Panc1 (cell line): ENCODE results near the gene TRIM29. TPM values are rescaled to one million over a fixed set of nuclear protein-coding genes. Genes with fewer than 3 reads are reported as not detected.

Experiments
- ATAC-seq: fragments of 200-7000 bp; cut with Tn5 transposase; 2 replicates; pipeline ENCODE4 v1.9.1; 2020; ENCODE audit warnings: mild to moderate bottlenecking, moderate library complexity
- BruUV-seq: library from RNA; stranded (reverse); fragments of 400-500 nt; replicated peaks from 2 replicates; lab custom pipeline; 2021; lab: Mats Ljungman, UMichigan
- CTCF ChIA-PET: fragments of 300-600 bp; sonication (Branson Sonifier 250); formaldehyde crosslinking; loops from one replicate; lab custom pipeline; 2022; ENCODE audit warnings: antibody characterized with exemption; lab: Charles Lee
- POLR2A ChIA-PET: fragments of 300-600 bp; sonication (Branson Sonifier 250); formaldehyde crosslinking; loops from one replicate; lab custom pipeline; 2022; ENCODE audit warnings: antibody characterized with exemption; lab: Charles Lee
- DNase-seq: peaks from one replicate; pipeline ENCODE4 v3.0.0-alpha.2; 2010; ENCODE audit warnings: low read depth, low spot score
- H3K27ac ChIP-seq: 2 replicates; pipeline ENCODE4 v1.5.1; 2011; ENCODE audit warnings: mild to moderate bottlenecking, low read length, inconsistent platforms
- H3K27me3 ChIP-seq: fragments of 200-500 bp; sonication (Bioruptor generic); 2 replicates; pipeline ENCODE4 v1.6.0; 2014; ENCODE audit warnings: low read length, inconsistent platforms; ENCODE audit not compliant: control insufficient read depth, insufficient read depth
- H3K36me3 ChIP-seq: fragments of 200-500 bp; sonication (Bioruptor generic); 2 replicates; pipeline ENCODE4 v1.5.1; 2014; ENCODE audit warnings: inconsistent platforms, mild to moderate bottlenecking, low read length, moderate library complexity; ENCODE audit not compliant: control insufficient read depth, insufficient read depth
- H3K4me1 ChIP-seq: 2 replicates; pipeline ENCODE4 v1.5.1; 2011; ENCODE audit warnings: inconsistent platforms, mild to moderate bottlenecking, low read length, moderate library complexity; ENCODE audit not compliant: control insufficient read depth, insufficient read depth
- H3K4me3 ChIP-seq, 2 experiments: 2 replicates each; pipeline ENCODE4 v1.5.1; 2011 to 2012; ENCODE audit warnings: low read depth in 2 of 2, low read length in 2 of 2, mild to moderate bottlenecking in 2 of 2, inconsistent platforms in 1 of 2, moderate library complexity in 1 of 2
- H3K9me3 ChIP-seq: fragments of 200-500 bp; sonication (Bioruptor generic); 2 replicates; pipeline ENCODE4 v1.5.1; 2014; ENCODE audit warnings: low read depth, mild to moderate bottlenecking, inconsistent platforms, low read length, moderate library complexity; ENCODE audit not compliant: control insufficient read depth, insufficient read depth
- POLR2AphosphoS5 ChIP-seq: IDR thresholded peaks from 2 replicates; pipeline ENCODE4 v1.6.1; 2012; ENCODE audit warnings: mild to moderate bottlenecking, low read depth, low read length, moderate library complexity
- REST ChIP-seq, 2 experiments: IDR thresholded peaks; 2 replicates each; pipeline ENCODE4 v1.6.1; 2011 to 2012; ENCODE audit warnings: low read depth in 2 of 2, control low read depth in 1 of 2, low read length in 1 of 2, mild to moderate bottlenecking in 1 of 2, moderate library complexity in 1 of 2; ENCODE audit not compliant: insufficient read depth in 1 of 2
- SIN3A ChIP-seq: IDR thresholded peaks from 2 replicates; pipeline ENCODE4 v1.6.1; 2012; ENCODE audit warnings: low read depth, mild to moderate bottlenecking, low read length, moderate library complexity, borderline replicate concordance; ENCODE audit not compliant: insufficient read depth
- TCF7L2 ChIP-seq: IDR thresholded peaks from 2 replicates; pipeline ENCODE4 v1.6.1; 2011; ENCODE audit warnings: mild to moderate bottlenecking, low read depth, low read length, inconsistent platforms
- in situ Hi-C: cut with HindIII; loops from 2 replicates; pipeline ENCODE4 v1.10.0; 2016; ENCODE audit warnings: low sequenced_read_pairs, low pct_unique_long_range_greater_than_20kb
- intact Hi-C: fragments of 100-400 bp; cut with micrococcal nuclease; formaldehyde crosslinking; loops from one replicate; pipeline ENCODE4 v1.10.0; 2022; ENCODE audit not compliant: unreplicated experiment
- total RNA-seq: library from RNA; stranded (reverse); gene quantifications from one replicate; pipeline ENCODE4 v1.2.1, GENCODE V29; 2021; ENCODE audit not compliant: unreplicated experiment
- TF ChIP-seq, protein P1 (sequence below): fragments of 450-650 bp; IDR thresholded peaks from 2 replicates; pipeline ENCODE4 v1.5.1; 2017; ENCODE audit warnings: mild to moderate bottlenecking

Gene TRIM29
- total RNA-seq, 1 experiment from 2014 or later, result 0.64 TPM

DNA sequence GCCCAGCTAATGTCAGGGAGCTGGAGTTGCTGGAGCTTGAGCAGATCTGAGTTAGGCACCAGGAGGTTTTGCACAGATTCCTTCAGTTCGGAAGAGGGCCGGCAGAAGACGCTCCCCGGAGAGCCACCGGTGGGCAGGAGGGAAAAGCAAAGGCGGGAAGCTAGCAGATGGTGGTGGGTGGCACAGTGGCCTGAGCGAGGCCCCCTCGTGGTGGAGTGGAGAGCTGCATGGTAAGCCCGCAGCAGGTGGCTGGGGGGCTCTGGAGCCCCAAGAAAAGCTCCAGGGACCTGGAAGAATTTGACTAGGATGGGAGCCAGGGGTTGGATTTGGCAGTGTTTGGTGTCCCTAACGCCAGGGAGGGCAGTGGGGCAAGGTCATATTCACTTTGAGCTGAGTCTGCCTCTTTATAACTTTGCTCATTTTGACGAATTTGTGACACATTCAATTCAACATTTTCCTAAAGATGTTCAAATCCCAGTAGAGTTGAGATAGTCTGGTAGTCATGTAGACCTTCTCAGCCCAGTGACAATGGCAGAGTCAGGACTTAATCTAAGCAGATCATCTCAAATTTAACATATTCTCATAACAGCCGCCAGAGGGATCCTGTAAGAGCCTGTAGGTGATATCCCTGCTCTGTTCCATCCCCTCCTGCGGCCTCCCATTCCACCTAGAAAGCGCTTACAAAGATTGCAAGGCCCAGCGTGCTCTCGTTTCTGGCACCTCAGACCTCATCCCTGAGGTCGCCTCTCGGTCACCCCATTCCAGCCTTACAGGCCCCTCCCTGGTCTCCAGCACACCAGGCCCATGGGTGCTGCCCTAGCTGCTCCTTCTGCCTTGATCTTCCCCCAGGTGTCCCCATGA, 57.9 kb downstream of the TRIM29 start:
- Histone ChIP-seq H3K9me3 (peaks cover 9% of the 10 kb centered on the region), H3K36me3 (no peaks in the 10 kb centered on the region), H3K4me1 (no peaks in the 10 kb centered on the region), H3K27me3 (0 out of 2 replicates have a peak, but pooled peaks cover 3% of the 10 kb centered on the region), H3K4me3 (no peak overlapping the region), H3K27ac (no peak overlapping the region)
- intact Hi-C loops (no loop called here), in situ Hi-C loops (no loop called here)
- ChIA-PET CTCF (no interaction called here), POLR2A (no interaction called here)
- no TSS peak for BruUV-seq
- ATAC-seq (no peak), DNase-seq (no peak)
- no peak for TF ChIP-seq REST (IDR thresholded peaks at IDR 0.05; ENCODE audit: insufficient read depth in 1 of 2, low read depth in 2 of 2, low read length in 1 of 2)
- TF ChIP-seq, protein P1, sequence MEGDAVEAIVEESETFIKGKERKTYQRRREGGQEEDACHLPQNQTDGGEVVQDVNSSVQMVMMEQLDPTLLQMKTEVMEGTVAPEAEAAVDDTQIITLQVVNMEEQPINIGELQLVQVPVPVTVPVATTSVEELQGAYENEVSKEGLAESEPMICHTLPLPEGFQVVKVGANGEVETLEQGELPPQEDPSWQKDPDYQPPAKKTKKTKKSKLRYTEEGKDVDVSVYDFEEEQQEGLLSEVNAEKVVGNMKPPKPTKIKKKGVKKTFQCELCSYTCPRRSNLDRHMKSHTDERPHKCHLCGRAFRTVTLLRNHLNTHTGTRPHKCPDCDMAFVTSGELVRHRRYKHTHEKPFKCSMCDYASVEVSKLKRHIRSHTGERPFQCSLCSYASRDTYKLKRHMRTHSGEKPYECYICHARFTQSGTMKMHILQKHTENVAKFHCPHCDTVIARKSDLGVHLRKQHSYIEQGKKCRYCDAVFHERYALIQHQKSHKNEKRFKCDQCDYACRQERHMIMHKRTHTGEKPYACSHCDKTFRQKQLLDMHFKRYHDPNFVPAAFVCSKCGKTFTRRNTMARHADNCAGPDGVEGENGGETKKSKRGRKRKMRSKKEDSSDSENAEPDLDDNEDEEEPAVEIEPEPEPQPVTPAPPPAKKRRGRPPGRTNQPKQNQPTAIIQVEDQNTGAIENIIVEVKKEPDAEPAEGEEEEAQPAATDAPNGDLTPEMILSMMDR, result peak; percentile 27; the same call in 1 of the 2 replicates

DNA sequence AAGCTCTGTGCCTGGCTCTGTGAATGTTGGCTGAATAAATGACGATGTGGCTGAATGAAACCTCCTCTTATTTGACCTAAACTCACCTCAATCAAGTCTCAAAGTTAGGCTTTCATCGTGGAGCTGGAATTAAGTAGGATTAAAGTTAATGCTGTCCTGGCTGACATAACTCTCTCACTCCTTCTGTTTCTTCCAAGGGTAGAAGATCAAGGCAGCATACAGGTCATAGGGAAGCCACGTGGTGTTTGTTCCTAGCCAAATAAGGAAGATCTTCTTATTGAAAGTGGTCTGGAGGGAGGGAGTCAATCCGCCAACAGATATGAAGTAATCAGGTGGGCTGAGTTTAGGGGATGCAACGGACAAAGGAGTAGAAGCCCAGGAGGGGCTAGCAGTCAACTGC, 59.5 kb downstream of the TRIM29 start:
- H3K4me3 ChIP-seq, result no peak overlapping the region
- no peaks in the 10 kb centered on the region for H3K4me1 ChIP-seq
- no peaks in the 10 kb centered on the region for H3K36me3 ChIP-seq
- 0 out of 2 replicates have a peak, but pooled peaks cover 3% of the 10 kb centered on the region for H3K27me3 ChIP-seq
- in situ Hi-C loops (no loop called here), intact Hi-C loops (no loop called here)
- H3K9me3 ChIP-seq, result peaks cover 9% of the 10 kb centered on the region
- DNase-seq (no peak), ATAC-seq (no peak)
- ChIA-PET POLR2A (interaction anchor here (0.7 kb wide), 1 partner anchor 802 kb away, joined by 4 read pairs; no protein-coding TSS in a partner anchor), CTCF (no interaction called here)
- TF ChIP-seq SIN3A, result no peak
- no peak for TF ChIP-seq TCF7L2
- TF ChIP-seq, protein P1, result no peak
- TF ChIP-seq REST (IDR thresholded peaks at IDR 0.05; ENCODE audit: insufficient read depth in 1 of 2, low read depth in 2 of 2, low read length in 1 of 2), result no peak
- TF ChIP-seq POLR2AphosphoS5, result no peak
- no TSS peak for BruUV-seq
- H3K27ac ChIP-seq, result no peak overlapping the region
